HepG2 (cell line): Measurements from ENCODE around the gene PPP1CA. TPM values are rescaled to one million over a fixed set of nuclear protein-coding genes. Genes with fewer than 3 reads are reported as not detected.

Source experiments
- BCL6 ChIP-seq: IDR thresholded peaks from 2 replicates; pipeline ENCODE4 v1.6.1; 2016; ENCODE audit warnings: missing genetic modification reagents, missing compliant biosample characterization
- CBX2 ChIP-seq, 2 experiments: fragments of 200-600 bp in 1 of 2; sonication (generic); formaldehyde crosslinking in 1 of 2; IDR thresholded peaks; 2 replicates each; pipeline versions ENCODE4 v1.7.0 to v1.8.1; 2018 to 2022; ENCODE audit warnings: low read depth in 2 of 2, low read length in 1 of 2, mild to moderate bottlenecking in 1 of 2, missing genetic modification reagents in 1 of 2
- CENPX ChIP-seq: sonication (generic); formaldehyde crosslinking; IDR thresholded peaks from 2 replicates; pipeline ENCODE4 v1.9.0; 2021; ENCODE audit warnings: mild to moderate bottlenecking, missing genetic modification reagents, moderate library complexity
- DNMT3B ChIP-seq: conservative IDR thresholded peaks from 2 replicates; pipeline ENCODE4 v1.6.1; 2016; ENCODE audit warnings: missing biosample characterization, control low read depth
- DZIP1 ChIP-seq: sonication (generic); formaldehyde crosslinking; IDR thresholded peaks from 2 replicates; pipeline ENCODE4 v1.5.0; 2020; ENCODE audit warnings: mild to moderate bottlenecking, missing genetic modification reagents
- GPBP1L1 ChIP-seq: sonication (generic); formaldehyde crosslinking; IDR thresholded peaks from 2 replicates; pipeline ENCODE4 v1.5.0; 2020; ENCODE audit warnings: mild to moderate bottlenecking, missing genetic modification reagents
- IRF1 ChIP-seq: sonication (generic); formaldehyde crosslinking; IDR thresholded peaks from 2 replicates; pipeline ENCODE4 v1.4.0; 2020; ENCODE audit warnings: low read depth, mild to moderate bottlenecking, missing genetic modification reagents
- KAT8 ChIP-seq: IDR thresholded peaks from 2 replicates; pipeline ENCODE4 v1.6.1; 2016; ENCODE audit warnings: missing genetic modification reagents, missing compliant biosample characterization
- KLF12 ChIP-seq: sonication (generic); formaldehyde crosslinking; IDR thresholded peaks from 2 replicates; pipeline ENCODE4 v1.4.0; 2020; ENCODE audit warnings: missing genetic modification reagents, borderline replicate concordance
- RERE ChIP-seq: IDR thresholded peaks from 2 replicates; pipeline ENCODE4 v1.6.1; 2016; ENCODE audit warnings: low read depth, missing genetic modification reagents, missing compliant biosample characterization
- SMC3 ChIP-seq: IDR thresholded peaks from 2 replicates; pipeline ENCODE4 v1.6.1; 2011; ENCODE audit warnings: low read length, improper control_type of control experiment
- SP4 ChIP-seq: sonication (generic); formaldehyde crosslinking; IDR thresholded peaks from 2 replicates; pipeline ENCODE4 v1.8.1; 2023; ENCODE audit warnings: mild to moderate bottlenecking, missing genetic modification reagents
- TFDP1 ChIP-seq: IDR thresholded peaks from 2 replicates; pipeline ENCODE4 v1.6.1; 2016; ENCODE audit warnings: missing compliant biosample characterization, missing genetic modification reagents, borderline replicate concordance
- ZFP36L2 ChIP-seq: sonication (generic); formaldehyde crosslinking; IDR thresholded peaks from 2 replicates; pipeline ENCODE4 v1.4.0; 2020; ENCODE audit warnings: missing genetic modification reagents
- ZNF20 ChIP-seq: sonication (generic); formaldehyde crosslinking; IDR thresholded peaks from 2 replicates; pipeline ENCODE4 v1.4.0; 2020; ENCODE audit warnings: mild to moderate bottlenecking, moderate library complexity, missing genetic modification reagents
- ZNF562 ChIP-seq: sonication (generic); formaldehyde crosslinking; IDR thresholded peaks from 2 replicates; pipeline ENCODE4 v1.8.0; 2022; ENCODE audit warnings: missing genetic modification reagents, borderline replicate concordance
- ZNF589 ChIP-seq: sonication (generic); formaldehyde crosslinking; conservative IDR thresholded peaks from 2 replicates; pipeline ENCODE4 v1.8.0; 2022; ENCODE audit warnings: mild to moderate bottlenecking, moderate library complexity, missing genetic modification reagents
- ZNF678 ChIP-seq: sonication (generic); formaldehyde crosslinking; IDR thresholded peaks from 2 replicates; pipeline ENCODE4 v1.4.0; 2020; ENCODE audit warnings: mild to moderate bottlenecking, missing genetic modification reagents
- ZNF816 ChIP-seq: sonication (generic); formaldehyde crosslinking; IDR thresholded peaks from 2 replicates; pipeline ENCODE4 v1.8.0; 2022; ENCODE audit warnings: missing genetic modification reagents, mild to moderate bottlenecking, borderline replicate concordance
- polyA plus RNA-seq, 8 experiments: library from polyadenylated mRNA; depleted of rRNA in 3 of 8; stranded (reverse) in 7 of 8; unstranded in 1 of 8; fragments of >200 nt; fragmentation: Illumina TruSeq in 4 of 8; extraction: Trizol in 4 of 8; gene quantifications; 2 replicates each; pipeline versions ENCODE4 v1.2.1 to v1.2.3, GENCODE V29; 2011 to 2016; ENCODE audit warnings: low read depth in 4 of 8, missing spikeins in 1 of 8, mixed read lengths in 1 of 8; ENCODE audit not compliant: insufficient read depth in 1 of 8
- total RNA-seq, 5 experiments: library from RNA; depleted of rRNA; stranded (reverse); fragments of >200 nt; fragmentation: Illumina TruSeq; extraction: Trizol; gene quantifications; 2 replicates each; pipeline ENCODE4 v1.2.3, GENCODE V29; 2016; ENCODE audit warnings: low read depth in 1 of 5

Gene PPP1CA
- total and polyA plus RNA-seq, 2 of the 13 experiments (the other 11 are each of a cell fraction or from before 2014, with no cell fraction given) = 149 to 170 TPM

GRCh38 chr11:67389477-67389876 is 12.2 kb downstream of the PPP1CA start (continued):
- TF ChIP-seq SMC3 = peak; percentile 64
- TF ChIP-seq ZNF589 (CRISPR knock-in tag) = no peak
- TF ChIP-seq KLF12 (CRISPR knock-in tag) = no peak
- no peak for TF ChIP-seq ZFP36L2 (CRISPR knock-in tag)
- no peak for TF ChIP-seq TFDP1 (CRISPR knock-in tag)
- no peak for TF ChIP-seq IRF1 (CRISPR knock-in tag)
- no peak; the same call in 1 of the 2 replicates for TF ChIP-seq KAT8 (CRISPR knock-in tag)
- TF ChIP-seq CENPX (CRISPR knock-in tag) = no peak
- no peak for TF ChIP-seq ZNF20
- TF ChIP-seq DZIP1 (CRISPR knock-in tag) = no peak
- peak; percentile 16; the same call in 1 of the 2 replicates for TF ChIP-seq SP4 (CRISPR knock-in tag)
- no peak for TF ChIP-seq BCL6 (CRISPR knock-in tag)
- no peak for TF ChIP-seq ZNF678 (CRISPR knock-in tag)
- TF ChIP-seq ZNF562 (CRISPR knock-in tag) = no peak
- TF ChIP-seq ZNF816 = no peak
- TF ChIP-seq DNMT3B (CRISPR knock-in tag) = no peak
- no peak for TF ChIP-seq GPBP1L1
- no peak for TF ChIP-seq RERE
- no peak for TF ChIP-seq CBX2 (IDR thresholded peaks at IDR 0.05; ENCODE audit: low read depth, low read length)
- TF ChIP-seq CBX2 (CRISPR knock-in tag; IDR thresholded peaks at IDR 0.05; ENCODE audit: low read depth) = no peak
